Astrocyte (in vitro differentiated cells and primary cell): Measurements from ENCODE around the gene GBX1. TPM values are rescaled to one million over a fixed set of nuclear protein-coding genes. Genes with fewer than 3 reads are reported as not detected.
A peak's percentile ranks its signal among the peaks of the same experiment; 100 is the strongest.

Experiments
- DNase-seq: peaks from one replicate; pipeline ENCODE4 v3.0.0-alpha.2; 2010; ENCODE audit warnings: low read depth
- FAIRE-seq: peaks from 2 replicates; lab custom pipeline; 2011; peaks lifted over from hg19 to GRCh38; lab: Jason Lieb, UNC
- H2AFZ ChIP-seq: 2 replicates; pipeline ENCODE4 v1.6.0; 2012; ENCODE audit warnings: low read depth, low read length, inconsistent platforms
- H3K27ac ChIP-seq: 2 replicates; pipeline ENCODE4 v1.5.1; 2011; ENCODE audit warnings: low read depth, low read length, inconsistent platforms
- H3K27me3 ChIP-seq: 2 replicates; pipeline ENCODE4 v1.6.0; 2011; ENCODE audit warnings: low read length, inconsistent platforms; ENCODE audit not compliant: insufficient read depth
- H3K36me3 ChIP-seq: 2 replicates; pipeline ENCODE4 v1.5.1; 2011; ENCODE audit warnings: low read length, inconsistent platforms; ENCODE audit not compliant: insufficient read depth
- H3K4me1 ChIP-seq: 2 replicates; pipeline ENCODE4 v1.5.1; 2011; ENCODE audit warnings: low read length, inconsistent platforms; ENCODE audit not compliant: insufficient read depth
- H3K4me2 ChIP-seq: 2 replicates; pipeline ENCODE4 v1.6.0; 2012; ENCODE audit warnings: low read length, inconsistent platforms
- H3K4me3 ChIP-seq: 2 replicates; pipeline ENCODE4 v1.5.1; 2011; ENCODE audit warnings: low read depth, mild to moderate bottlenecking, low read length, inconsistent platforms; ENCODE audit not compliant: insufficient read depth
- H3K79me2 ChIP-seq: 2 replicates; pipeline ENCODE4 v1.6.0; 2012; ENCODE audit warnings: mild to moderate bottlenecking, low read length, inconsistent platforms; ENCODE audit not compliant: insufficient read depth
- H3K9ac ChIP-seq: 2 replicates; pipeline ENCODE4 v1.6.0; 2012; ENCODE audit warnings: mild to moderate bottlenecking, low read length, inconsistent platforms
- H3K9me3 ChIP-seq: 2 replicates; pipeline ENCODE4 v1.5.1; 2012; ENCODE audit warnings: low read depth, mild to moderate bottlenecking, low read length, inconsistent platforms; ENCODE audit not compliant: insufficient read depth
- H4K20me1 ChIP-seq: 2 replicates; pipeline ENCODE4 v1.6.0; 2012; ENCODE audit warnings: low read length, inconsistent platforms; ENCODE audit not compliant: insufficient read depth
- H3K27ac Mint-ChIP-seq: one replicate; pipeline ENCODE4 v1.8.0; 2021; ENCODE audit warnings: mild to moderate bottlenecking, mixed read lengths; ENCODE audit not compliant: unreplicated experiment
- H3K27me3 Mint-ChIP-seq: one replicate; pipeline ENCODE4 v1.8.0; 2021; ENCODE audit warnings: low read depth, mixed read lengths; ENCODE audit not compliant: unreplicated experiment
- H3K36me3 Mint-ChIP-seq: one replicate; pipeline ENCODE4 v1.8.0; 2021; ENCODE audit warnings: low read depth, mixed read lengths; ENCODE audit not compliant: unreplicated experiment
- H3K4me1 Mint-ChIP-seq: one replicate; pipeline ENCODE4 v1.8.0; 2021; ENCODE audit warnings: low read depth, mixed read lengths; ENCODE audit not compliant: unreplicated experiment
- H3K4me3 Mint-ChIP-seq: one replicate; pipeline ENCODE4 v1.8.0; 2021; ENCODE audit warnings: mild to moderate bottlenecking, moderate library complexity, mixed read lengths; ENCODE audit not compliant: unreplicated experiment
- H3K9me3 Mint-ChIP-seq: one replicate; pipeline ENCODE4 v1.8.0; 2021; ENCODE audit warnings: mild to moderate bottlenecking, mixed read lengths; ENCODE audit not compliant: unreplicated experiment
- CTCF ChIP-seq: IDR thresholded peaks from 2 replicates; pipeline ENCODE4 v1.5.1; 2011; ENCODE audit warnings: low read depth, mild to moderate bottlenecking, inconsistent platforms, low read length, moderate library complexity; ENCODE audit not compliant: insufficient read depth
- EZH2 ChIP-seq: IDR thresholded peaks from 2 replicates; pipeline ENCODE4 v1.6.1; 2012; ENCODE audit warnings: mild to moderate bottlenecking, low read length, inconsistent platforms; ENCODE audit not compliant: insufficient read depth
- total RNA-seq: library from RNA; stranded (reverse); gene quantifications from 2 replicates; pipeline ENCODE4 v1.2.1, GENCODE V29; 2021

The GBX1 gene
- total RNA-seq, 1 donor from 2014 or later: not detected

GRCh38 chr7:151117565-151117964 is 49.9 kb downstream of the GBX1 start:
- no peak overlapping the region for H3K4me2 ChIP-seq
- no peaks in the 10 kb centered on the region for H3K36me3 ChIP-seq
- TF ChIP-seq CTCF (no peak), EZH2 (no peak)
- Mint-ChIP-seq H3K4me1 (peaks cover 20% of the 10 kb centered on the region), H3K9me3 (no peaks in the 10 kb centered on the region), H3K27me3 (no peaks in the 10 kb centered on the region), H3K4me3 (peak overlapping the region; percentile 20), H3K36me3 (peaks cover 19% of the 10 kb centered on the region), H3K27ac (no peak overlapping the region)
- peaks cover 43% of the 10 kb centered on the region for H3K79me2 ChIP-seq
- FAIRE-seq (no peak), DNase-seq (no peak)
- no peak overlapping the region for H3K4me3 ChIP-seq
- no peaks in the 10 kb centered on the region for H3K27me3 ChIP-seq
- peaks cover 74% of the 10 kb centered on the region for H4K20me1 ChIP-seq
- H3K4me1 ChIP-seq: peaks cover 30% of the 10 kb centered on the region
- H3K9me3 ChIP-seq: no peaks in the 10 kb centered on the region
- no peak overlapping the region for H3K9ac ChIP-seq
- H2AFZ ChIP-seq: no peak overlapping the region
- no peak overlapping the region for H3K27ac ChIP-seq

GRCh38 chr7:151116603-151117440 is 50.7 kb downstream of the GBX1 start:
- DNase-seq (no peak), FAIRE-seq (no peak)
- Histone ChIP-seq H3K4me3 (no peak overlapping the region), H3K9me3 (no peaks in the 10 kb centered on the region), H3K4me2 (peak overlapping the region; percentile 79), H3K9ac (no peak overlapping the region), H3K36me3 (no peaks in the 10 kb centered on the region), H4K20me1 (peaks cover 78% of the 10 kb centered on the region), H3K79me2 (peaks cover 50% of the 10 kb centered on the region), H3K27me3 (no peaks in the 10 kb centered on the region), H2AFZ (no peak overlapping the region), H3K4me1 (peaks cover 30% of the 10 kb centered on the region), H3K27ac (no peak overlapping the region)
- TF ChIP-seq CTCF (no peak), EZH2 (no peak)
- H3K27me3 Mint-ChIP-seq: no peaks in the 10 kb centered on the region
- H3K9me3 Mint-ChIP-seq: no peaks in the 10 kb centered on the region
- H3K4me1 Mint-ChIP-seq: peaks cover 26% of the 10 kb centered on the region
- H3K36me3 Mint-ChIP-seq: peaks cover 19% of the 10 kb centered on the region
- peak overlapping the region; percentile 57 for H3K4me3 Mint-ChIP-seq
- peak overlapping the region; percentile 41 for H3K27ac Mint-ChIP-seq
